SK-N-SH (cell line): Measurements from ENCODE around the gene ISL2.

Source experiments
- CHD2 ChIP-seq: fragments of 150-350 bp; IDR thresholded peaks from 2 replicates; pipeline ENCODE4 v1.6.1; 2018; ENCODE audit warnings: low read length; ENCODE audit not compliant: partially characterized antibody
- CTCF ChIP-seq: fragments of 200-600 bp; sonication (generic); IDR thresholded peaks from 2 replicates; pipeline ENCODE4 v1.6.1; 2017; ENCODE audit warnings: antibody characterized with exemption, mild to moderate bottlenecking, moderate library complexity
- RFX5 ChIP-seq: IDR thresholded peaks from 2 replicates; pipeline ENCODE4 v1.6.1; 2012; ENCODE audit warnings: mild to moderate bottlenecking, improper control_type of control experiment, low read length

GRCh38 chr15:76358453-76358852 is 21.9 kb downstream of the ISL2 start:
- TF ChIP-seq CTCF = no peak
- no peak for TF ChIP-seq CHD2
- no peak for TF ChIP-seq RFX5
